H9 (cell line): ENCODE results near the gene HEPHL1. TPM values are rescaled to one million over a fixed set of nuclear protein-coding genes. Genes with fewer than 3 reads are reported as not detected.

ENCODE experiments used
- DNase-seq: peaks from one replicate; pipeline ENCODE4 v3.0.0-alpha.2; 2017
- H2AFZ ChIP-seq: one replicate; pipeline ENCODE4 v1.6.1; 2013; ENCODE audit warnings: mild to moderate bottlenecking, low read length, control low read depth, moderate library complexity
- H2AK5ac ChIP-seq: 2 replicates; pipeline ENCODE4 v1.6.1; 2013; ENCODE audit warnings: low read length, control low read depth, mixed read lengths; ENCODE audit not compliant: insufficient read length
- H2BK120ac ChIP-seq: one replicate; pipeline ENCODE4 v1.6.1; 2013; ENCODE audit warnings: low read depth, mild to moderate bottlenecking, low read length, control low read depth, inconsistent platforms; ENCODE audit not compliant: poor library complexity, severe bottlenecking
- H2BK12ac ChIP-seq: 2 replicates; pipeline ENCODE4 v1.6.1; 2013; ENCODE audit warnings: low read length, control low read depth, mixed read lengths, low read depth; ENCODE audit not compliant: insufficient read length
- H2BK15ac ChIP-seq: 2 replicates; pipeline ENCODE4 v1.6.1; 2013; ENCODE audit warnings: low read depth, low read length, control low read depth
- H2BK20ac ChIP-seq: one replicate; pipeline ENCODE4 v1.6.1; 2013; ENCODE audit warnings: low read depth, mild to moderate bottlenecking, low read length, control low read depth, inconsistent platforms; ENCODE audit not compliant: poor library complexity, severe bottlenecking
- H2BK5ac ChIP-seq: 2 replicates; pipeline ENCODE4 v1.6.1; 2013; ENCODE audit warnings: low read length, control low read depth, mixed read lengths; ENCODE audit not compliant: insufficient read length
- H3K14ac ChIP-seq: 2 replicates; pipeline ENCODE4 v1.6.1; 2013; ENCODE audit warnings: low read length, control low read depth; ENCODE audit not compliant: insufficient read depth
- H3K18ac ChIP-seq: 2 replicates; pipeline ENCODE4 v1.6.1; 2013; ENCODE audit warnings: low read depth, mild to moderate bottlenecking, mixed read lengths, low read length, control low read depth; ENCODE audit not compliant: insufficient read length
- H3K23ac ChIP-seq: 2 replicates; pipeline ENCODE4 v1.6.1; 2013; ENCODE audit warnings: low read length, control low read depth, mixed read lengths, low read depth; ENCODE audit not compliant: insufficient read length
- H3K23me2 ChIP-seq: 2 replicates; pipeline ENCODE4 v1.6.1; 2013; ENCODE audit warnings: low read depth, mild to moderate bottlenecking, mixed read lengths, low read length, control low read depth; ENCODE audit not compliant: insufficient read length, poor library complexity, severe bottlenecking
- H3K27ac ChIP-seq: 2 replicates; pipeline ENCODE4 v1.5.1; 2013; ENCODE audit warnings: low read length, control low read depth, mixed read lengths, low read depth; ENCODE audit not compliant: insufficient read length
- H3K27me3 ChIP-seq: 2 replicates; pipeline ENCODE4 v1.6.1; 2013; ENCODE audit warnings: low read length, control low read depth, inconsistent platforms; ENCODE audit not compliant: insufficient read depth
- H3K4ac ChIP-seq: 2 replicates; pipeline ENCODE4 v1.6.1; 2013; ENCODE audit warnings: low read depth, mild to moderate bottlenecking, control low read depth, inconsistent platforms, low read length, moderate library complexity
- H3K4me1 ChIP-seq: 2 replicates; pipeline ENCODE4 v1.6.1; 2013; ENCODE audit warnings: low read length, control low read depth, inconsistent platforms; ENCODE audit not compliant: insufficient read depth
- H3K4me2 ChIP-seq: 2 replicates; pipeline ENCODE4 v1.6.1; 2013; ENCODE audit warnings: low read length, control low read depth, mixed read lengths; ENCODE audit not compliant: insufficient read length, insufficient read depth
- H3K56ac ChIP-seq: 2 replicates; pipeline ENCODE4 v1.6.1; 2013; ENCODE audit warnings: low read depth, mild to moderate bottlenecking, mixed read lengths, low read length, control low read depth; ENCODE audit not compliant: insufficient read length
- H3K79me1 ChIP-seq: 2 replicates; pipeline ENCODE4 v1.6.1; 2013; ENCODE audit warnings: low read depth, mild to moderate bottlenecking, moderate library complexity, low read length, control low read depth, inconsistent platforms; ENCODE audit not compliant: insufficient read depth, poor library complexity, severe bottlenecking
- H3K79me2 ChIP-seq: 2 replicates; pipeline ENCODE4 v1.6.1; 2013; ENCODE audit warnings: low read length, control low read depth, inconsistent platforms; ENCODE audit not compliant: insufficient read depth
- H3K9ac ChIP-seq: 2 replicates; pipeline ENCODE4 v1.6.1; 2013; ENCODE audit warnings: low read length, control low read depth, mixed read lengths; ENCODE audit not compliant: insufficient read length; ENCODE audit errors: extremely low read depth
- H3K9me3 ChIP-seq: one replicate; pipeline ENCODE4 v1.6.1; 2013; ENCODE audit warnings: low read depth, low read length, inconsistent platforms; ENCODE audit not compliant: control insufficient read depth
- H3T11ph ChIP-seq: one replicate; pipeline ENCODE4 v1.6.1; 2013; ENCODE audit warnings: mild to moderate bottlenecking, low read length, control low read depth, inconsistent platforms
- H4K20me1 ChIP-seq: one replicate; pipeline ENCODE4 v1.6.1; 2013; ENCODE audit not compliant: control insufficient read depth, insufficient read length, insufficient read depth
- H4K5ac ChIP-seq: 2 replicates; pipeline ENCODE4 v1.6.1; 2013; ENCODE audit warnings: low read depth, mild to moderate bottlenecking, mixed read lengths, low read length, control low read depth; ENCODE audit not compliant: insufficient read length
- H4K8ac ChIP-seq: replicated peaks from 2 replicates; pipeline ENCODE4 v1.6.1; 2013; ENCODE audit warnings: low read length, control low read depth, mixed read lengths, low read depth; ENCODE audit not compliant: insufficient read length
- H4K91ac ChIP-seq: 2 replicates; pipeline ENCODE4 v1.6.1; 2013; ENCODE audit warnings: low read depth, mild to moderate bottlenecking, moderate library complexity, mixed read lengths, low read length, control low read depth; ENCODE audit not compliant: insufficient read length
- H3K27ac Mint-ChIP-seq, 3 experiments: 2 replicates in 2 of 3; 3 replicates in 1 of 3; pipeline ENCODE4 v1.8.0; 2020 to 2021; ENCODE audit warnings: mixed read lengths in 3 of 3, mild to moderate bottlenecking in 1 of 3, moderate library complexity in 1 of 3
- H3K27me3 Mint-ChIP-seq: 2 replicates; pipeline ENCODE4 v1.8.0; 2021; ENCODE audit warnings: low read depth, mild to moderate bottlenecking, moderate library complexity, mixed read lengths
- H3K36me3 Mint-ChIP-seq, 3 experiments: 2 replicates in 2 of 3; 3 replicates in 1 of 3; pipeline ENCODE4 v1.8.0; 2020 to 2021; ENCODE audit warnings: low read depth in 3 of 3, mixed read lengths in 3 of 3; ENCODE audit not compliant: insufficient read depth in 1 of 3
- H3K4me1 Mint-ChIP-seq, 2 experiments: 2 replicates each; pipeline ENCODE4 v1.8.0; 2020; ENCODE audit warnings: mixed read lengths in 2 of 2
- H3K4me3 Mint-ChIP-seq, 2 experiments: 2 replicates in 1 of 2; 3 replicates in 1 of 2; pipeline ENCODE4 v1.8.0; 2020 to 2021; ENCODE audit warnings: mild to moderate bottlenecking in 2 of 2, mixed read lengths in 2 of 2, moderate library complexity in 1 of 2
- H3K9me3 Mint-ChIP-seq, 2 experiments: 2 replicates in 1 of 2; 3 replicates in 1 of 2; pipeline ENCODE4 v1.8.0; 2020; ENCODE audit warnings: mild to moderate bottlenecking in 2 of 2, mixed read lengths in 2 of 2, moderate library complexity in 1 of 2
- WGBS: extraction: QIAGEN DNeasy Blood & Tissue Kit; methylation state at CpG from one replicate; pipeline ENCODE4 v1.1.7; 2013; ENCODE audit warnings: missing lambda C conversion rate, low lambda C conversion rate, mixed read lengths; ENCODE audit not compliant: insufficient read length; ENCODE audit errors: extremely low coverage; 5-methylcytosine and 5-hydroxymethylcytosine counted together
- total RNA-seq: library from RNA; stranded (reverse); gene quantifications from 2 replicates; pipeline ENCODE4 v1.2.1, GENCODE V29; 2021
- TF ChIP-seq, protein P1 (sequence below): fragments of 200-600 bp; sonication (generic); conservative IDR thresholded peaks from 3 replicates; pipeline ENCODE4 v1.8.0; 2021; ENCODE audit warnings: antibody characterized with exemption, mild to moderate bottlenecking

The HEPHL1 gene
- total RNA-seq, 1 experiment from 2014 or later, result not detected

DNA sequence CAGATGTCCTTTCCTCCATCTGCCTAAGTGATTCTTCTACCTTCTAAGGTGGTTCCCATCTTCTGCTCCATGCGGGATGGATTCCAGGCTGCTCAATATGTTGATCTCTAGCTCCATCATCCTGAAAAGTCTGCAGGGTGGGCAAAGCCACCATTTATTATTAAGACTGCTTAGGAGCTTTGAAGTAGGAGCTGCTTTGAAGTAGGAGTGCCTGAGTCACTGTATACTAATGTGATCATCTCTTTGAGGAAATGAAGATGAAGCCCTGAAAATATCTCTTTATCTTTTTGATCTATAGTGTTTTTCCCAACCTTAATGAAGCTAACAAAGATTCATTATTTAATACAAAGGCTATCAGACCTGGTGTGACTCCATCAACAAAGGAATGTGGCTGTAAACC is 13.1 kb downstream of the HEPHL1 start:
- Histone ChIP-seq H3K79me1 (no peaks in the 10 kb centered on the region), H2BK15ac (no peak overlapping the region), H2AFZ (no peak overlapping the region), H4K8ac (no peak overlapping the region), H3K23me2 (no peaks in the 10 kb centered on the region), H3K27ac (no peak overlapping the region), H3K79me2 (no peaks in the 10 kb centered on the region), H3K14ac (no peak overlapping the region), H3K18ac (no peak overlapping the region), H4K20me1 (no peaks in the 10 kb centered on the region), H3K27me3 (no peaks in the 10 kb centered on the region), H3T11ph (no peak overlapping the region), H2BK20ac (no peak overlapping the region), H3K4me2 (no peak overlapping the region), H2BK120ac (no peak overlapping the region), H4K91ac (no peak overlapping the region), H3K4ac (no peak overlapping the region), H4K5ac (no peak overlapping the region), H3K9ac (no peak overlapping the region), H3K56ac (no peak overlapping the region), H3K9me3 (no peaks in the 10 kb centered on the region), H2AK5ac (no peak overlapping the region), H2BK5ac (no peak overlapping the region), H3K4me1 (no peaks in the 10 kb centered on the region), H2BK12ac (no peak overlapping the region), H3K23ac (no peak overlapping the region)
- H3K36me3 Mint-ChIP-seq, result peaks cover 0 to 10% (median 5%) of the 10 kb centered on the region in 3 experiments; a peak in 4 of 7 replicates
- no peak overlapping the region for H3K4me3 Mint-ChIP-seq
- no peak overlapping the region for H3K27ac Mint-ChIP-seq
- TF ChIP-seq, protein P1, sequence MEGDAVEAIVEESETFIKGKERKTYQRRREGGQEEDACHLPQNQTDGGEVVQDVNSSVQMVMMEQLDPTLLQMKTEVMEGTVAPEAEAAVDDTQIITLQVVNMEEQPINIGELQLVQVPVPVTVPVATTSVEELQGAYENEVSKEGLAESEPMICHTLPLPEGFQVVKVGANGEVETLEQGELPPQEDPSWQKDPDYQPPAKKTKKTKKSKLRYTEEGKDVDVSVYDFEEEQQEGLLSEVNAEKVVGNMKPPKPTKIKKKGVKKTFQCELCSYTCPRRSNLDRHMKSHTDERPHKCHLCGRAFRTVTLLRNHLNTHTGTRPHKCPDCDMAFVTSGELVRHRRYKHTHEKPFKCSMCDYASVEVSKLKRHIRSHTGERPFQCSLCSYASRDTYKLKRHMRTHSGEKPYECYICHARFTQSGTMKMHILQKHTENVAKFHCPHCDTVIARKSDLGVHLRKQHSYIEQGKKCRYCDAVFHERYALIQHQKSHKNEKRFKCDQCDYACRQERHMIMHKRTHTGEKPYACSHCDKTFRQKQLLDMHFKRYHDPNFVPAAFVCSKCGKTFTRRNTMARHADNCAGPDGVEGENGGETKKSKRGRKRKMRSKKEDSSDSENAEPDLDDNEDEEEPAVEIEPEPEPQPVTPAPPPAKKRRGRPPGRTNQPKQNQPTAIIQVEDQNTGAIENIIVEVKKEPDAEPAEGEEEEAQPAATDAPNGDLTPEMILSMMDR, result no peak
- peaks cover 0 to 3% of the 10 kb centered on the region in 2 experiments; a peak in 2 of 4 replicates for H3K4me1 Mint-ChIP-seq
- no peaks in the 10 kb centered on the region for H3K27me3 Mint-ChIP-seq
- peaks cover 8 to 9% of the 10 kb centered on the region in 2 experiments for H3K9me3 Mint-ChIP-seq
- no CpG with 5 or more reads among the region's 1 CpG for WGBS
- DNase-seq, result no peak
